ENCODE data around the gene ADAMTS2.

ADAMTS2 gene

GRCh38 chr5:179171251-179171815 lies 173.9 kb downstream of the ADAMTS2 start:
- Histone ChIP-seq H3K27ac (no peak overlapping the region), H3K36me3 (ENCODE audit: control insufficient read depth, insufficient read depth, low read length) (no peaks in the 10 kb centered on the region), H3K4me1 (no peaks in the 10 kb centered on the region), H3K4me3 (ENCODE audit: low read depth, low read length) (no peak overlapping the region), H3K9me3 (ENCODE audit: control insufficient read depth, low read length) (no peaks in the 10 kb centered on the region), H2AFZ (no peak overlapping the region), H3K27me3 (ENCODE audit: control insufficient read depth, insufficient read depth, low read length) (no peaks in the 10 kb centered on the region), H3K4me2 (ENCODE audit: low read length) (no peak overlapping the region), H3K79me2 (no peaks in the 10 kb centered on the region), H3K9ac (no peak overlapping the region)
- TF ChIP-seq CTCF (IDR thresholded peaks at IDR 0.05): no peak

GRCh38 chr5:179170606-179171005 lies 174.7 kb downstream of the ADAMTS2 start:
- no peak for TF ChIP-seq CTCF (IDR thresholded peaks at IDR 0.05)
- H3K9ac ChIP-seq: no peak overlapping the region
- no peak overlapping the region for H3K4me2 ChIP-seq (ENCODE audit: low read length)
- no peaks in the 10 kb centered on the region for H3K9me3 ChIP-seq (ENCODE audit: control insufficient read depth, low read length)
- no peaks in the 10 kb centered on the region for H3K4me1 ChIP-seq
- H3K27ac ChIP-seq: no peak overlapping the region
- H3K27me3 ChIP-seq (ENCODE audit: control insufficient read depth, insufficient read depth, low read length): no peaks in the 10 kb centered on the region
- no peaks in the 10 kb centered on the region for H3K79me2 ChIP-seq
- H3K36me3 ChIP-seq (ENCODE audit: control insufficient read depth, insufficient read depth, low read length): no peaks in the 10 kb centered on the region
- no peak overlapping the region for H2AFZ ChIP-seq
- no peak overlapping the region for H3K4me3 ChIP-seq (ENCODE audit: low read depth, low read length)

- H3K79me2 ChIP-seq: no peaks in the 10 kb centered on the region
- H3K4me2 ChIP-seq (ENCODE audit: low read length): no peak overlapping the region
- no peaks in the 10 kb centered on the region for H3K36me3 ChIP-seq (ENCODE audit: control insufficient read depth, insufficient read depth, low read length)
- H3K27ac ChIP-seq: no peak overlapping the region
- H3K9ac ChIP-seq: no peak overlapping the region
- no peaks in the 10 kb centered on the region for H3K9me3 ChIP-seq (ENCODE audit: control insufficient read depth, low read length)
- no peak overlapping the region for H2AFZ ChIP-seq
- TF ChIP-seq CTCF (IDR thresholded peaks at IDR 0.05): no peak
- no peaks in the 10 kb centered on the region for H3K4me1 ChIP-seq
- no peaks in the 10 kb centered on the region for H3K27me3 ChIP-seq (ENCODE audit: control insufficient read depth, insufficient read depth, low read length)
- no peak overlapping the region for H3K4me3 ChIP-seq (ENCODE audit: low read depth, low read length)
Measured at GRCh38 chr5:179169836-179170235, 175.4 kb downstream of the ADAMTS2 start.

- Histone ChIP-seq H3K4me1 (no peaks in the 10 kb centered on the region), H3K9ac (no peak overlapping the region), H3K27ac (no peak overlapping the region), H3K9me3 (ENCODE audit: control insufficient read depth, low read length) (no peaks in the 10 kb centered on the region), H3K79me2 (no peaks in the 10 kb centered on the region), H3K36me3 (ENCODE audit: control insufficient read depth, insufficient read depth, low read length) (no peaks in the 10 kb centered on the region), H3K27me3 (ENCODE audit: control insufficient read depth, insufficient read depth, low read length) (no peaks in the 10 kb centered on the region), H3K4me3 (ENCODE audit: low read depth, low read length) (no peak overlapping the region), H3K4me2 (ENCODE audit: low read length) (no peak overlapping the region), H2AFZ (no peak overlapping the region)
- TF ChIP-seq CTCF (IDR thresholded peaks at IDR 0.05): no peak
Measured at GRCh38 chr5:179168664-179169063, 176.6 kb downstream of the ADAMTS2 start.

- Histone ChIP-seq H3K9me3 (ENCODE audit: control insufficient read depth, low read length) (no peaks in the 10 kb centered on the region), H3K4me2 (ENCODE audit: low read length) (no peak overlapping the region), H3K27ac (no peak overlapping the region), H2AFZ (no peak overlapping the region), H3K4me3 (ENCODE audit: low read depth, low read length) (no peak overlapping the region), H3K36me3 (ENCODE audit: control insufficient read depth, insufficient read depth, low read length) (no peaks in the 10 kb centered on the region), H3K79me2 (no peaks in the 10 kb centered on the region), H3K9ac (no peak overlapping the region), H3K4me1 (no peaks in the 10 kb centered on the region), H3K27me3 (ENCODE audit: control insufficient read depth, insufficient read depth, low read length) (no peaks in the 10 kb centered on the region)
- no peak for TF ChIP-seq CTCF (IDR thresholded peaks at IDR 0.05)
Measured at GRCh38 chr5:179167871-179168451, 177.3 kb downstream of the ADAMTS2 start.
